H1 (cell line): ENCODE measurements around the gene GPR68. TPM values are rescaled to one million over a fixed set of nuclear protein-coding genes. Genes with fewer than 3 reads are reported as not detected.

Source experiments
- CTCF ChIA-PET: fragments of 300-600 bp; sonication (Branson Sonifier 250); formaldehyde crosslinking; loops from one replicate; lab custom pipeline; 2021; ENCODE audit not compliant: partially characterized antibody; lab: Charles Lee
- POLR2A ChIA-PET: fragments of 300-600 bp; sonication (Branson Sonifier 250); formaldehyde crosslinking; loops from one replicate; lab custom pipeline; 2021; ENCODE audit warnings: inconsistent platforms; ENCODE audit not compliant: partially characterized antibody; lab: Charles Lee
- DNase-seq, 2 experiments: peaks; one replicate each; pipeline versions ENCODE4 v3.0.0 to v3.0.0-alpha.2; 2010 to 2022; ENCODE audit warnings: low spot score in 2 of 2, low read depth in 1 of 2, mixed read lengths in 1 of 2
- FAIRE-seq: peaks from 2 replicates; lab custom pipeline; 2011; peaks lifted over from hg19 to GRCh38; lab: Jason Lieb, UNC
- H2AFZ ChIP-seq: 2 replicates; pipeline ENCODE4 v1.8.1; 2012; ENCODE audit warnings: low read length, inconsistent platforms
- H2AK5ac ChIP-seq: 2 replicates; pipeline ENCODE4 v1.6.1; 2013; ENCODE audit warnings: low read depth, low read length
- H2BK120ac ChIP-seq: replicated peaks from 2 replicates; pipeline ENCODE3; 2013; ENCODE audit warnings: low read depth, low read length, inconsistent platforms
- H2BK12ac ChIP-seq: 2 replicates; pipeline ENCODE4 v1.6.1; 2013; ENCODE audit warnings: low read depth, low read length
- H2BK15ac ChIP-seq: 2 replicates; pipeline ENCODE4 v1.6.1; 2013; ENCODE audit warnings: low read length
- H2BK20ac ChIP-seq: 2 replicates; pipeline ENCODE4 v1.6.1; 2013; ENCODE audit warnings: low read length
- H2BK5ac ChIP-seq: 2 replicates; pipeline ENCODE4 v1.6.1; 2013; ENCODE audit warnings: low read depth, low read length
- H3K14ac ChIP-seq: 2 replicates; pipeline ENCODE4 v1.6.1; 2013; ENCODE audit warnings: inconsistent platforms; ENCODE audit not compliant: insufficient read length
- H3K18ac ChIP-seq: 2 replicates; pipeline ENCODE4 v1.6.1; 2013; ENCODE audit warnings: low read length; ENCODE audit errors: extremely low read depth
- H3K23ac ChIP-seq: 2 replicates; pipeline ENCODE4 v1.6.1; 2013; ENCODE audit warnings: inconsistent platforms; ENCODE audit not compliant: insufficient read length
- H3K23me2 ChIP-seq: 2 replicates; pipeline ENCODE4 v1.6.1; 2013; ENCODE audit warnings: low read depth, low read length
- H3K27ac ChIP-seq: 2 replicates; pipeline ENCODE4 v1.6.1; 2011; ENCODE audit warnings: low read depth, low read length, inconsistent platforms
- H3K27me3 ChIP-seq, 4 experiments: replicated peaks in 1 of 4; 1 replicate in 1 of 4; 2 replicates in 3 of 4; pipeline versions ENCODE4 v1.6.1 to v1.8.1; 2011 to 2013; ENCODE audit warnings: low read length in 3 of 4, mild to moderate bottlenecking in 3 of 4, inconsistent platforms in 2 of 4, mixed read lengths in 2 of 4, moderate library complexity in 1 of 4; ENCODE audit not compliant: control insufficient read depth in 3 of 4, insufficient read depth in 3 of 4; ENCODE audit errors: extremely low read depth in 1 of 4
- H3K36me3 ChIP-seq, 4 experiments: 2 replicates each; pipeline versions ENCODE4 v1.6.1 to v1.8.1; 2011 to 2013; ENCODE audit warnings: mild to moderate bottlenecking in 4 of 4, low read length in 3 of 4, moderate library complexity in 2 of 4, control low read depth in 1 of 4, inconsistent platforms in 1 of 4; ENCODE audit not compliant: insufficient read depth in 4 of 4, control insufficient read depth in 2 of 4
- H3K4ac ChIP-seq: replicated peaks from 2 replicates; pipeline ENCODE3; 2013; ENCODE audit warnings: low read length, low read depth, mixed read lengths, inconsistent platforms; ENCODE audit not compliant: insufficient read length
- H3K4me1 ChIP-seq, 4 experiments: replicated peaks in 1 of 4; 1 replicate in 1 of 4; 2 replicates in 3 of 4; pipeline versions ENCODE4 v1.6.1 to v1.8.1; 2011 to 2013; ENCODE audit warnings: low read length in 3 of 4, inconsistent platforms in 2 of 4, mixed read lengths in 1 of 4; ENCODE audit not compliant: insufficient read depth in 4 of 4, control insufficient read depth in 3 of 4
- H3K4me2 ChIP-seq, 2 experiments: 2 replicates each; pipeline versions ENCODE4 v1.6.1 to v1.8.1; 2011 to 2013; ENCODE audit warnings: low read depth in 2 of 2, low read length in 2 of 2, control low read depth in 1 of 2, inconsistent platforms in 1 of 2, mild to moderate bottlenecking in 1 of 2; ENCODE audit not compliant: insufficient read depth in 1 of 2
- H3K4me3 ChIP-seq, 4 experiments: fragments of 200-600, 300-600 bp in 1 of 4; sonication (generic), shearing (Covaris generic), sonication (Bioruptor Twin) in 1 of 4; 2 replicates each; pipeline versions ENCODE4 v1.5.1 to v1.8.1; 2011 to 2016; ENCODE audit warnings: low read length in 4 of 4, low read depth in 3 of 4, control low read depth in 2 of 4, inconsistent platforms in 2 of 4, mild to moderate bottlenecking in 2 of 4, mixed read lengths in 1 of 4, moderate library complexity in 1 of 4; ENCODE audit not compliant: insufficient read depth in 2 of 4; ENCODE audit errors: extremely low read depth in 1 of 4
- H3K56ac ChIP-seq: replicated peaks from 2 replicates; pipeline ENCODE3; 2013; ENCODE audit warnings: low read depth, mild to moderate bottlenecking, mixed read lengths, low read length, inconsistent platforms; ENCODE audit not compliant: insufficient read length
- H3K79me1 ChIP-seq: 2 replicates; pipeline ENCODE4 v1.6.1; 2013; ENCODE audit warnings: low read depth, low read length, control low read depth
- H3K79me2 ChIP-seq, 2 experiments: 2 replicates each; pipeline versions ENCODE4 v1.6.1 to v1.8.1; 2012 to 2013; ENCODE audit warnings: low read length in 2 of 2, mild to moderate bottlenecking in 2 of 2, inconsistent platforms in 1 of 2; ENCODE audit not compliant: insufficient read depth in 2 of 2, control insufficient read depth in 1 of 2
- H3K9ac ChIP-seq, 4 experiments: replicated peaks in 1 of 4; 1 replicate in 1 of 4; 2 replicates in 3 of 4; pipeline versions ENCODE4 v1.6.1 to v1.8.1; 2011 to 2013; ENCODE audit warnings: low read depth in 3 of 4, low read length in 3 of 4, control low read depth in 2 of 4, mild to moderate bottlenecking in 2 of 4, moderate library complexity in 2 of 4, inconsistent platforms in 1 of 4; ENCODE audit errors: extremely low read depth in 1 of 4
- H3K9me3 ChIP-seq, 2 experiments: 2 replicates each; pipeline versions ENCODE4 v1.6.1 to v1.8.1; 2012 to 2013; ENCODE audit warnings: mild to moderate bottlenecking in 2 of 2, moderate library complexity in 2 of 2, control low read depth in 1 of 2, inconsistent platforms in 1 of 2, low read depth in 1 of 2, low read length in 1 of 2, mixed read lengths in 1 of 2; ENCODE audit not compliant: insufficient read depth in 2 of 2
- H4K20me1 ChIP-seq, 2 experiments: replicated peaks in 1 of 2; 2 replicates each; pipeline versions ENCODE3 to v1.8.1; 2011 to 2013; ENCODE audit warnings: inconsistent platforms in 2 of 2, low read length in 2 of 2, mild to moderate bottlenecking in 1 of 2; ENCODE audit not compliant: insufficient read depth in 2 of 2, control insufficient read depth in 1 of 2
- H4K5ac ChIP-seq: 2 replicates; pipeline ENCODE4 v1.6.1; 2013; ENCODE audit warnings: low read length, low read depth, mixed read lengths, inconsistent platforms; ENCODE audit not compliant: insufficient read length
- H4K8ac ChIP-seq: 2 replicates; pipeline ENCODE4 v1.8.0; 2013; ENCODE audit warnings: mild to moderate bottlenecking, moderate library complexity, low read length, inconsistent platforms; ENCODE audit not compliant: insufficient read depth; ENCODE audit errors: extremely low read depth
- H4K91ac ChIP-seq: replicated peaks from 2 replicates; pipeline ENCODE3; 2013; ENCODE audit warnings: low read length, mixed read lengths, inconsistent platforms; ENCODE audit not compliant: insufficient read length
- BACH1 ChIP-seq: IDR thresholded peaks from 2 replicates; pipeline ENCODE4 v1.6.1; 2012; ENCODE audit warnings: low read length, improper control_type of control experiment
- BRCA1 ChIP-seq: IDR thresholded peaks from 2 replicates; pipeline ENCODE4 v1.6.1; 2012; ENCODE audit warnings: low read depth, low read length, improper control_type of control experiment
- E2F6 ChIP-seq: IDR thresholded peaks from 2 replicates; pipeline ENCODE4 v1.6.1; 2012; ENCODE audit warnings: inconsistent platforms
- EGR1 ChIP-seq: IDR thresholded peaks from 2 replicates; pipeline ENCODE4 v1.6.1; 2011; ENCODE audit warnings: low read depth, low read length, borderline replicate concordance
- NANOG ChIP-seq: IDR thresholded peaks from 2 replicates; pipeline ENCODE4 v1.6.1; 2011; ENCODE audit warnings: low read length, low read depth, mild to moderate bottlenecking, inconsistent platforms; ENCODE audit not compliant: insufficient read depth, poor library complexity, severe bottlenecking
- NRF1 ChIP-seq: IDR thresholded peaks from 2 replicates; pipeline ENCODE4 v1.6.1; 2011; ENCODE audit warnings: mild to moderate bottlenecking, low read depth, low read length, improper control_type of control experiment
- POLR2A ChIP-seq, 2 experiments: IDR thresholded peaks; 1 replicate in 1 of 2; 2 replicates in 1 of 2; pipeline ENCODE4 v1.6.1; 2011; ENCODE audit warnings: low read depth in 2 of 2, low read length in 2 of 2, mild to moderate bottlenecking in 2 of 2; ENCODE audit errors: control extremely low read depth in 1 of 2
- POLR2AphosphoS5 ChIP-seq: IDR thresholded peaks from 2 replicates; pipeline ENCODE4 v1.6.1; 2011; ENCODE audit warnings: low read depth, low read length
- RFX5 ChIP-seq: IDR thresholded peaks from 2 replicates; pipeline ENCODE4 v1.6.1; 2011; ENCODE audit warnings: low read depth, low read length, improper control_type of control experiment, borderline replicate concordance
- RNF2 ChIP-seq: fragments of 200-900, 300-1000 bp; sonication (generic); IDR thresholded peaks from 2 replicates; pipeline ENCODE4 v1.7.1; 2016; ENCODE audit warnings: borderline replicate concordance, low read depth, mild to moderate bottlenecking, antibody characterized with exemption, low read length; ENCODE audit not compliant: poor library complexity, severe bottlenecking; ENCODE audit errors: missing control alignments
- SIX5 ChIP-seq: IDR thresholded peaks from 2 replicates; pipeline ENCODE4 v1.6.1; 2011; ENCODE audit warnings: mild to moderate bottlenecking, low read depth, low read length
- SRF ChIP-seq: IDR thresholded peaks from 2 replicates; pipeline ENCODE4 v1.6.1; 2011; ENCODE audit warnings: mild to moderate bottlenecking, low read depth, low read length, moderate library complexity
- TAF7 ChIP-seq: optimal IDR thresholded peaks from 2 replicates; pipeline ENCODE3; 2011; ENCODE audit warnings: low read depth, mild to moderate bottlenecking, inconsistent platforms, low read length, moderate library complexity, borderline replicate concordance
- YY1 ChIP-seq: IDR thresholded peaks from 2 replicates; pipeline ENCODE4 v1.6.1; 2011; ENCODE audit warnings: low read depth, mild to moderate bottlenecking, low read length
- ZNF274 ChIP-seq: IDR thresholded peaks from 2 replicates; pipeline ENCODE4 v1.7.0; 2012; ENCODE audit warnings: low read length, borderline replicate concordance; ENCODE audit errors: extremely low read depth
- WGBS, 2 experiments: shearing (Covaris generic) in 1 of 2; methylation state at CpG; one replicate each; pipeline versions ENCODE4 v1.1.6 to v1.1.7; 2013 to 2015; ENCODE audit warnings: low lambda C conversion rate in 2 of 2, mixed read lengths in 2 of 2, inconsistent platforms in 1 of 2, low coverage in 1 of 2, missing lambda C conversion rate in 1 of 2; ENCODE audit not compliant: insufficient replicate concordance in 2 of 2, insufficient coverage in 1 of 2, insufficient read length in 1 of 2; ENCODE audit errors: extremely low coverage in 1 of 2, missing lambda C conversion rate in 1 of 2; 5-methylcytosine and 5-hydroxymethylcytosine counted together
- polyA plus RNA-seq, 7 experiments: library from polyadenylated mRNA; depleted of rRNA in 3 of 7; stranded (reverse) in 5 of 7; unstranded in 2 of 7; fragments of >200 nt in 5 of 7; fragments of 200-250 nt in 2 of 7; gene quantifications; 1 replicate in 5 of 7; 2 replicates in 1 of 7; 4 replicates in 1 of 7; pipeline versions ENCODE4 v1.2.1 to v1.2.3, GENCODE V29; 2011 to 2013; ENCODE audit warnings: missing spikeins in 2 of 7, mixed read lengths in 2 of 7
- total RNA-seq: library from RNA; stranded (reverse); fragmentation: NEBNext Ultra II Directional; extraction: Animal tissue kit (Norgen Biotek cat#: 25700); gene quantifications from 2 replicates; pipeline ENCODE4 v1.2.1, GENCODE V29; 2021

GPR68 gene
- total and polyA plus RNA-seq, 2 of the 8 experiments (the other 6 are each of a cell fraction or from before 2014, with no cell fraction given), result 0.22 to 0.76 TPM

GRCh38 chr14:91231446-91231845 is 13.1 kb downstream of the GPR68 start:
- Histone ChIP-seq H3K4me1 (peaks cover 0 to 10% (median 6%) of the 10 kb centered on the region in 4 experiments; a peak in 6 of 7 replicates), H3K4me2 (no peak overlapping the region), H3K36me3 (no peaks in the 10 kb centered on the region), H2AFZ (no peak overlapping the region), H2BK20ac (no peak overlapping the region), H2BK5ac (no peak overlapping the region), H3K4me3 (no peak overlapping the region), H3K23ac (no peak overlapping the region), H4K20me1 (no peaks in the 10 kb centered on the region), H2BK12ac (no peak overlapping the region), H2BK120ac (no peak overlapping the region), H3K79me2 (no peaks in the 10 kb centered on the region), H3K27ac (no peak overlapping the region), H3K23me2 (no peaks in the 10 kb centered on the region), H3K18ac (no peak overlapping the region), H3K4ac (no peak overlapping the region), H2AK5ac (no peak overlapping the region), H3K56ac (no peak overlapping the region), H3K14ac (no peak overlapping the region), H3K9ac (no peak overlapping the region), H2BK15ac (no peak overlapping the region), H4K8ac (no peak overlapping the region), H4K91ac (no peak overlapping the region), H3K9me3 (peaks cover 5 to 7% of the 10 kb centered on the region in 2 experiments; a peak in 3 of 4 replicates), H3K79me1 (no peaks in the 10 kb centered on the region), H4K5ac (no peak overlapping the region), H3K27me3 (peaks cover 0 to 2% (median 0%) of the 10 kb centered on the region in 4 experiments; a peak in 1 of 7 replicates)
- FAIRE-seq (no peak), DNase-seq (no peak)
- POLR2A ChIA-PET, result no interaction called here
- WGBS, 2 experiments, result 92% methylated on average over 3 of the region's 3 CpGs; no CpG with 5 or more reads in 1 of the 2 experiments
- CTCF ChIA-PET, result no interaction called here
- TF ChIP-seq EGR1, result no peak
- TF ChIP-seq SRF, result no peak
- no peak for TF ChIP-seq E2F6
- no peak for TF ChIP-seq NRF1
- TF ChIP-seq RNF2, result no peak
- no peak for TF ChIP-seq BRCA1
- TF ChIP-seq NANOG, result no peak
- TF ChIP-seq YY1, result no peak
- TF ChIP-seq ZNF274, result no peak
- TF ChIP-seq POLR2AphosphoS5, result no peak
- no peak for TF ChIP-seq BACH1
- no peak for TF ChIP-seq RFX5
- no peak for TF ChIP-seq POLR2A (IDR thresholded peaks at IDR 0.05; ENCODE audit: control extremely low read depth in 1 of 2, low read depth in 2 of 2, low read length in 2 of 2)
- TF ChIP-seq TAF7, result no peak
- no peak for TF ChIP-seq SIX5
